Stomach (tissue), 4 donors: ENCODE measurements around the gene CCDC138.

Experiments used
- CTCF ChIP-seq, 7 experiments: fragments of 450-650 bp in 4 of 7; fragments of 200-600 bp in 3 of 7; sonication (generic) in 3 of 7; IDR thresholded peaks; one replicate each; pipeline ENCODE4 v1.5.1; 2016 to 2019; ENCODE audit warnings: antibody characterized with exemption in 7 of 7, control low read depth in 2 of 7, mild to moderate bottlenecking in 1 of 7
- POLR2AphosphoS5 ChIP-seq, 3 donors: sonication (generic); formaldehyde crosslinking; IDR thresholded peaks; one replicate each; pipeline ENCODE4 v1.6.1; 2016; ENCODE audit warnings: antibody characterized with exemption in 3 of 3

GRCh38 chr2:108825736-108826135 is 39.2 kb downstream of the CCDC138 start:
- TF ChIP-seq POLR2AphosphoS5 (IDR thresholded peaks at IDR 0.05) (no peak), CTCF (IDR thresholded peaks at IDR 0.05) (no peak)
